Measurements from ENCODE around the gene FAM107B.
A peak's percentile ranks its signal among the peaks of the same experiment; 100 is the strongest.

Gene FAM107B

GRCh38 chr10:14571866-14572507 lies 202.7 kb downstream of the FAM107B start:
- peak; percentile 48 for DNase-seq

GRCh38 chr10:14570800-14571199 lies 203.9 kb downstream of the FAM107B start:
- DNase-seq: no peak

GRCh38 chr10:14569274-14570060 lies 205.2 kb downstream of the FAM107B start:
- peak; percentile 42 for DNase-seq

GRCh38 chr10:14567421-14567820 lies 207.3 kb downstream of the FAM107B start:
- DNase-seq: no peak

- DNase-seq: no peak
These were observed 208.2 kb downstream of the FAM107B start for GRCh38 chr10:14566498-14566897.

GRCh38 chr10:14565199-14565598 lies 209.5 kb downstream of the FAM107B start:
- no peak for DNase-seq

GRCh38 chr10:14564268-14564744 lies 210.4 kb downstream of the FAM107B start:
- DNase-seq: no peak

GRCh38 chr10:14563359-14563940 lies 211.2 kb downstream of the FAM107B start:
- no peak for DNase-seq

- DNase-seq: no peak
These were observed 211.7 kb downstream of the FAM107B start for GRCh38 chr10:14563076-14563336.

- no peak for DNase-seq
These were observed 212.2 kb downstream of the FAM107B start for GRCh38 chr10:14562218-14563075.

- DNase-seq: no peak
These were observed 213.6 kb downstream of the FAM107B start for GRCh38 chr10:14560791-14561765.

- DNase-seq: no peak
These were observed 214.4 kb downstream of the FAM107B start for GRCh38 chr10:14560274-14560673.

GRCh38 chr10:14558025-14558424 lies 216.7 kb downstream of the FAM107B start:
- no peak for DNase-seq

GRCh38 chr10:14557567-14557966 lies 217.1 kb downstream of the FAM107B start:
- no peak for DNase-seq

GRCh38 chr10:14556285-14556956 lies 218.3 kb downstream of the FAM107B start:
- no peak for DNase-seq

GRCh38 chr10:14555807-14556206 lies 218.9 kb downstream of the FAM107B start:
- DNase-seq: no peak

- no peak for DNase-seq
These were observed 220.0 kb downstream of the FAM107B start for GRCh38 chr10:14554491-14555205.

GRCh38 chr10:14554091-14554490 lies 220.6 kb downstream of the FAM107B start:
- DNase-seq: no peak

GRCh38 chr10:14553448-14553847 lies 221.2 kb downstream of the FAM107B start:
- DNase-seq: no peak

GRCh38 chr10:14552015-14552414 lies 222.7 kb downstream of the FAM107B start:
- no peak for DNase-seq

Data from activated effector memory CD4-positive, alpha-beta T cell treated with Interleukin-2 at 50 U/mL for 16 hours (primary cell).